KOPT-K1 (cell line): Measurements from ENCODE around the gene SLC29A3.

Experiments
- H3K27ac ChIP-seq: fragments of 200-600 bp; sonication (generic); 2 replicates; pipeline ENCODE4 v1.5.1; 2016; ENCODE audit warnings: antibody characterized with exemption, mild to moderate bottlenecking, low read depth, low read length; ENCODE audit not compliant: poor library complexity, severe bottlenecking
- H3K36me3 ChIP-seq: fragments of 200-600 bp; sonication (generic); 2 replicates; pipeline ENCODE4 v1.5.1; 2017; ENCODE audit warnings: antibody characterized with exemption, mild to moderate bottlenecking, low read length, moderate library complexity; ENCODE audit not compliant: insufficient read depth
- H3K9me3 ChIP-seq: fragments of 200-600 bp; sonication (generic); 2 replicates; pipeline ENCODE4 v1.5.1; 2017; ENCODE audit warnings: antibody characterized with exemption, low read length, mild to moderate bottlenecking; ENCODE audit not compliant: insufficient read depth, poor library complexity, severe bottlenecking

SLC29A3 gene

DNA sequence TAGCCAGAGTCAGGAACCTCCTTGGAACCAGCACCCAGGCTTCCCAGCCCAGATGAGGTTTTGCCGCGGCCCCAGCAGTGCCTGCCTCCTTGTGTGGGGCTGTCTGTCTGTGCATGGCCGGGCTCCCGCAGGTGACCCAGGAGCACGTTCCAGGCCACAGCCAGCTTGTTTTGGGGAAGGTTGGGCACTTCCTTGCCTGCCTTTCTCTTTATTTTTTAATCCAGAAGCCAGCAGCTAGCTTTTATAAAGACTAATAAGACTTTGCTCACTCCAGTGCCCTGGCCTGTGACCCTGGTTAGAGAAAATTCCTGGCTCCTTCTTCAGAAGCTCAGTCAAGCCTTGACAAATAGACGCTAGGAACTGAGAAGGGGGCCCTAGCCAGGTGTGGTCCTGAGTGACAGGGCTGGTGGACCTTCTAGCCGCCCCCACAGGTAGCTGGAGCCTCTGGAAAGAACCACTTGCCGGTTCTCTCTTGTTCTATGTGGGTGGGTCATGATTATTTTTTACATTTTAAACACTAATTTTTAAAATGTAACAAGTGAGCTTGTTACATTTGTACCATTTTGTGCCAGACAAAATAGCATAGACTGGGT is 837 bp downstream of the SLC29A3 start:
- Histone ChIP-seq H3K36me3 (peaks cover 4% of the 10 kb centered on the region; the same call in 1 of the 2 replicates), H3K27ac (peak overlapping the region; percentile 42), H3K9me3 (no peaks in the 10 kb centered on the region)

DNA sequence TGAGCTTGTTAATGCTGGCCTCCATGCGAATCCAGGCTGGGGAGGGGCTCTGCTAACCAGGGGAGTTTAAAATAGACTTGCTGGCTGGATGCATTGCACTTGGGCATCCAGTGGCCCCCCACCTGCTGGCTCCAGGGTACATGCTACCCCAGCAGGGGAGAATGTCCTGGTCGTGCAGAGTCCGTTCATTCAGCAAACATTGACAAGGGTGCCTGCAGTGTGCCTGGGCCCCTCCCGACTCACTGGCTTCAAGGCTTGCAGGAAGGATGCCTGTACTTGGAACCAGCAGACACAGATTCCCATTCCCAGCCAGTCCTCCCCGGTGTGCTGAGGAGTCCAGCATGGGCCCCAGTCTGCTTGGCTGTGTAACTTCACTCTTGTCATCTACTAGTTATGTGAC is 1.5 kb downstream of the SLC29A3 start:
- Histone ChIP-seq H3K27ac (no peak overlapping the region), H3K9me3 (no peaks in the 10 kb centered on the region), H3K36me3 (peaks cover 4% of the 10 kb centered on the region; the same call in 1 of the 2 replicates)

DNA sequence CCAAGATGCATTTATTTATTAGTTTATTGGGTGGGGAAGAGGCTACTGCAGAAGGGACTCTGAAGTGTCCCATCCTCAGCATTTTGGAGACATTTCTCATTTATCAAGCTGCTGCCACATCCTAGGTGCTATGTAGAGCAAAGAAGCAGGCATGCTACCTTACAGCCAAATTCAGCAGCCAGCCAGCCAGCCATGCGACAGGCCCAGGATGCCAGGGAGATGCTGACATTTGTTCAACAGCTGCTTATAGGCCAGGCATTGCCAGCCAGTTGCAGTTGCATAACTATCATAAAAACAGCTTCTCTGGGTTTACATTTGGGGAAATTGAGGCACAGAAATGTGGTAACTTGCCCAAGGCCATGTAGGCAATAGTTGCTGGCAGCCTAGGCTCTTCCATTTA is 2.3 kb downstream of the SLC29A3 start:
- H3K9me3 ChIP-seq = no peaks in the 10 kb centered on the region
- H3K27ac ChIP-seq = no peak overlapping the region
- peaks cover 4% of the 10 kb centered on the region; the same call in 1 of the 2 replicates for H3K36me3 ChIP-seq

DNA sequence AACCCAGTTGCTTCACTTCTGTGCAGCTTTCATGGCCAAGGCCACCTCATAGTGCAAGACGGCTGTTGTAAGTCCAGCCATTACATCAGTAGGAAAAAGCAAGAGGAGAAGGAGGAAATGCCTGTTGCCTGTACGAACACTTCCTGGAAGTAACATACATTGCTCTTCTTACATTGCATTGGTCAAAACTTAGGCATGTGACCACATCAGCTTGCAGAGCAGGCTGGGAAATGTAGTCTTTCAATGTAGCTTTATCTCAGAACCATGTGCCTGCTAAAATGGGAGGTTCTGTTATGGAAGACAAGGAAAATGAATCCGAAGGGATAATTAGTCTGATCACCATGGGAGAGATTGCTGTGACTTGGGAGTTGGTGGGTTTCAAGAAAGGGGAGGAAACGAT is 4.3 kb downstream of the SLC29A3 start:
- peaks cover 4% of the 10 kb centered on the region; the same call in 1 of the 2 replicates for H3K36me3 ChIP-seq
- H3K9me3 ChIP-seq = no peaks in the 10 kb centered on the region
- no peak overlapping the region for H3K27ac ChIP-seq

DNA sequence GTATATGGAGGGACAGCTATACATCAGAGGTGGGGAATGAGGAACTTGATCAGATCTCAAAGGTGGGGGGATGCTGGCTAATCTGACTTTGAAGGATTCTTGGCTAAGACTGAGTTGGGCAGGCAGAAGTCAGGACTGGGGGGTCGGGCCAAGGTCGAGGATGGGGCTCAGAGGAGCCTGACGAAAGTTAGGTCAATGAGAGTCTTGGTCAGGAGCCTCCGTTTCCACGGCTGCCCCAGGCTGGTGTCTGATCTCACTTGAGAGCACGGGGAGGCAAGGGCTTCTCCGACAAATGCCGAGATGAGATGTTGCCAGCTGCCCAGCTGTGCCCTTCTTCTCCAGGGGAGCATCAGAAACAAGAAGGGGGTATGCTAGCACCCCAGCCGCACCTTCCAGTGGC is 5.7 kb downstream of the SLC29A3 start:
- no peaks in the 10 kb centered on the region for H3K9me3 ChIP-seq
- H3K27ac ChIP-seq = no peak overlapping the region
- H3K36me3 ChIP-seq = peaks cover 4% of the 10 kb centered on the region; the same call in 1 of the 2 replicates

DNA sequence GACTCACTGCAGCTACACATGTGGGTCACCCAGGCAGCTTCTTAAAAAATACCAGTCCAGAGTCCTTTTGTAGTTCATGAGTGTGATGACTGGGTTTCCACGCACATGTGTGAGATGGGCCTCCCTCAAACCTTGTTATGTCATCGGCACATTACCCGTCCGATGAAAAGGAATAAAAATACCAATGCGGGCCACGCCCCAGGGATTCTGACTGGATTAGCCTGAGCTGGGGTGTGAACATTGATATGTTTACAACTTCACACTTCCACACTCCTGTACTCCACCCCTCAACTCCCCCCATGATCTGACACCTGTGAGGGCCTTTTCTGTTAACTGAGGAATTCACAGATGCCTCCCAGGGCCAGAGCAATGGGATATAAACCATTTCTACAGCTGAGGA is 6.2 kb downstream of the SLC29A3 start:
- H3K27ac ChIP-seq = no peak overlapping the region
- H3K36me3 ChIP-seq = peaks cover 4% of the 10 kb centered on the region; the same call in 1 of the 2 replicates
- no peaks in the 10 kb centered on the region for H3K9me3 ChIP-seq

DNA sequence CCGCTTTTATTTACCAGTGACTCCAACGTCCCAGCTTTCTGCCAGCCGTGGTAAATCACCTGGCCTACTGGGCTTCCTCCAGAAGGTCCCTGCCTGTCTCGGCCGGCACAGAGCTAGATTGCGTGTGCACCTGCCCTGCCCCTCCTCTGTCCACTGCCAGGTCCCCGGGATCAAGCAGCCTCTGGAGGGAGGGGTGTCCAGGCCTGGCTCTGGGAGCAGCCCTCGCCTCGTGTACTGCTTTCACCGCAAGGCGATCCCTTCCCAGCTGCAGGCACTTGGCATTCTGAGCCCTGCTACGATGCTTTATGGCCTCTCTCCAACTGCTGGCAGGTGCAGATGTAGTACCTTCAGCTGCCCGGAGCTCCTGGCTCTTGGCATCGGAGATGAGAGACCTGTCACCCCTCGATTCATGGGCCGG is 7.4 kb downstream of the SLC29A3 start:
- Histone ChIP-seq H3K9me3 (no peaks in the 10 kb centered on the region), H3K27ac (no peak overlapping the region), H3K36me3 (peaks cover 4% of the 10 kb centered on the region; the same call in 1 of the 2 replicates)

DNA sequence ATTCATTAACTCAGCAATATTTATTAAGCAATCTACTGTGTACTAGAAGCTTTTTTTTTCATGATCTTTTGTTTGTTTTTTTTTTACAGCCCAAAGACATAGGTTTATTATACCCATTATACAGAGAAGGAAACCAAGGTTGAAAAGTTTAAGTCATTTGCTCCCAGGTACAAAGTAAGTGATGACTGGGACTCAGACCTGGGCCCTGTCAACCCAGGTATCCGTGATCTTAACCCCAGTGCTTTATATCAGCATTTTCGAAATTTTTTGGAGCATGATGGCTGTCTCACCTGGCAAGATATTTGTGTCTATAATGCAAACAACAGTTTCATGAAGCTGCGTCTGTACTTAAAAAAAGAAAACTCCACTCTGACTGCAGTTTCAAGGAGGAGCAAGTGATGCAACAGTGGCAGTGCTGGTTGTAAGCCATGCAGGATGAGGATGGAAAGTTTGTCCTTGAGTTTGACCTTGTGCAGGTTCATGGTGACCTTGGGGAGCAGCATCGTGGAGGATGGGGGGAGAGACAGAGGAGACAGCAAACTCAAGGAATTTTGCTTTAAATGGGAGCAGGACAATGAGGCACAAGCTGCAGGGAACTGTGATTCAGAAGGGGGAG is 11.8 kb downstream of the SLC29A3 start:
- H3K27ac ChIP-seq = no peak overlapping the region
- H3K9me3 ChIP-seq = no peaks in the 10 kb centered on the region
- no peaks in the 10 kb centered on the region for H3K36me3 ChIP-seq

DNA sequence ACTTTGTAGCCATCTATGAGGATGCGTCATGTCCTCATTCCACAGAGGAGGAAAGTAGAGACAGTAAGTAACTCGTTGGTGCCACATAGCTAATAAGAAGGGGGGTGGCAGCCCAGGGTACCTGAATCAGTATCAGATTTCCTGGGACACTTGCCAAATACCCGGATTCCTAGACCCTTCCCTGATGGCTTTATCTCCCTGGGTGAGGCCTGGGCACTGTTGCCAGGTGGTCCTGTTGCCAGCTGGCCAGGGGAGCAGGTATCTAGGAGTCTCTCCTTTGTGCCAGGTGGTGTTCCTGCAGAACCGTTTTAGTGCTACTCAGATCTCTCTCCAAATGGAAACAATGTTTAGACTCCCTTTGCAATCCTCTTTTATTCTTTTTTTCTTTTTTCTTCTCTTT is 12.7 kb downstream of the SLC29A3 start:
- no peaks in the 10 kb centered on the region for H3K36me3 ChIP-seq
- H3K27ac ChIP-seq = no peak overlapping the region
- H3K9me3 ChIP-seq = no peaks in the 10 kb centered on the region

DNA sequence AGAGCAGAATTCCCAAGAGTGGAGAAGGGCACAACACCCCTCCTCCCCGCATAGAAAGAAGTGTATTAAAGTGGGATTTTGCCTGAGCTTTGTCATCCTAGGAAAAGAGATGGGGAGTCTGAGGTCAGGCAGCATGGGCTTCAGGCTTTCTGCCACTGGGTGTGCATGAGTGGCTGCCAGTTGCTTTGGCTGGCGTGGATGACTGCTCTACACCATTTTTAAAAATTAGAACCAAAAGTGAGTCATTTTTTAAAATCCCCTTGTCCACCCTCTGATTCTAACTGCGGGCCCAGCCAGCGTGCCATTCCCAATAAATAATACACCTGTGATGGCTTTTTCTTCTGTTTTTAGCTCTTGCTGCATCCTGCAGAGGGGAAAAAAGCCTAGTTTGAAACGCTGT is 13.4 kb downstream of the SLC29A3 start:
- Histone ChIP-seq H3K36me3 (no peaks in the 10 kb centered on the region), H3K27ac (no peak overlapping the region), H3K9me3 (no peaks in the 10 kb centered on the region)

DNA sequence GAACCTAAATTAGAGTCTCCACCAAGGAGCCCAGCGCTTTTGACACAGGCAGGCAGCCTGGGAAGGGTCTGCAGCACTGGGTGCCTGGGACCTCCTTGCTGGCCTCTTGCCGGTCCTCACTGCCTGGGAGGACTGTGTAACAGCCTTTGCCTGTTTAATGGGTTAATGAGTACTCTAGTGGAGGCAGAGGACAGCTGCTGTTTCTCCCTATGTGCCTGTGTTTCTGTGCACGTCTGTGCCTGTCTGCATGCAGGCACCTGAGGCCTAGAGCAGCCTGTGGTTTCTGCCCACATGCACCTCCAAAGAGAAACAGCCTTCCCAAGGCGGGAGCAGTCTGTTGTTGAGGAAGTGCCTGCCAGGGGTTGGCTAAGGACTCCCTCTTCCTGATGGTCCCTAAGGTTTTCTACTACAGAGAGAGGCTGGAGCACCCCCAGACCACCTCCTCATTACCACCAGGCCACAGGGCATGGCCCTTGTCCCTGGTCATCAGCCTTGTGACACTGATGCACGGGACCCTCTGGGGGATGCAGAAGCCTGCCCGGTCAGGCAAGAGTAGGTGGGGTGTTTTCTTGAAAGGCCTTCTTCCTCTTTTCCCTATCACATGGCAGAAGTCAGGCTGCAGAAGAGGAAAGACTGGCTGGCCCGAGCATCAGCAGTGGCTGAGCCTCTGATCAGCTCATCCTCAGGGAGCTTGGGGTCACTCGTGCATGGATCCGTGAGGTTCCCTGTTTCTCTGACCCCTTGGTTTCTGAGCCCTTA is 14.2 kb downstream of the SLC29A3 start:
- Histone ChIP-seq H3K9me3 (no peaks in the 10 kb centered on the region), H3K36me3 (no peaks in the 10 kb centered on the region), H3K27ac (no peak overlapping the region)

DNA sequence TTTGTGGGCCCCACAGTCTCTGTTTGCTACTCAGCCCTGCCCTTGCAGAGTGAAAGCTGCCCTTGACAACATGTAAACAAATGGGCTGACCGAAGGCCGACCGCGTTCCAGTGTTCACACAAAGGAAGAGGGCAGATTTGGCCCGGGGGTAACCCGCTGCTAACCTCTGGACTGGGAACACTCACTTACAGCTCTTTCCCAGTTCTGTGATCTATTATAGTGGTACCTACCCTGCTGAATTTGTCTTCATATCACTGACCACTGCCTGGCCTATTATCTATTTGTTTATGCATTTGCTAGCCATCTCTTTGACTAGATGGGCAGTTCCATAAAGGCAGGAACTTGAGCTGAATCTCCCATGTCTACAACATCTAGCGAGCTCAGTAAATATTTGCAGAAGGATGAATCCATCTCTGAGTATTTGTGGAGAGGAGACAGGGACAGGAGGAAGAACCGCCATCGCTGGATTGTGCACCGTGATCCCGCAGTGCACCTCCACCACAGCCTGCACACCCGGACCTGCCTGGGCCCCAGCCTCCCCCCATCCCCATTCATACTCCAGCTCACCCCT is 15.2 kb downstream of the SLC29A3 start:
- Histone ChIP-seq H3K36me3 (no peaks in the 10 kb centered on the region), H3K9me3 (no peaks in the 10 kb centered on the region)

DNA sequence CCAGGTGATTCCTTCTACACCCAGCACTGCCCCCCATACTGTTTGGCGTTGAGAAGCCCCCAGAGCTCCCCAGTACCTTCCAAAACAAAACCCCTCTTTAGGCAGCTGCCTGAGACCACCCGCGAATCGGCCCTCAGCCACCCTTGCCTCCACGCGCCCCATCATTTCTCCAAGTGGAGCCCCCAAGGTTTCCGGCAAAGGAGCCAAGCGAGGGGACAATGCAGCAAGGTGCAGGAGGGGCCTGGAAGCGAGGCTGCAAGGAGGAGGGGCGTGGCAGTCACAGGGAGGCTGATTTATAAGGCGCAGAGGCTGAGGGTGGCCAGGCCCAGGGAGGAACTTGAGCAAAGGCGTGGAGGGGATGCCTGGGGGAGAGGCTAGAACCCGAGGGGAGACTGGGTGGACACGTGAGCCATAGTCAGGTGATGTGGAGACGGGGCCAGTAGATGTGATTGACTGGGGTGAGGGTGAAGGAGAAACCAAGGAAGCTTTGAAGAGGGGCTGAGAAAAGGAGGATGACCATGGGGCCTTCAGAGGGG is 16.2 kb downstream of the SLC29A3 start:
- Histone ChIP-seq H3K27ac (no peak overlapping the region), H3K9me3 (no peaks in the 10 kb centered on the region), H3K36me3 (no peaks in the 10 kb centered on the region)

More for the DNA sequence above, 15.2 kb downstream of the SLC29A3 start:
- no peak overlapping the region for H3K27ac ChIP-seq

DNA sequence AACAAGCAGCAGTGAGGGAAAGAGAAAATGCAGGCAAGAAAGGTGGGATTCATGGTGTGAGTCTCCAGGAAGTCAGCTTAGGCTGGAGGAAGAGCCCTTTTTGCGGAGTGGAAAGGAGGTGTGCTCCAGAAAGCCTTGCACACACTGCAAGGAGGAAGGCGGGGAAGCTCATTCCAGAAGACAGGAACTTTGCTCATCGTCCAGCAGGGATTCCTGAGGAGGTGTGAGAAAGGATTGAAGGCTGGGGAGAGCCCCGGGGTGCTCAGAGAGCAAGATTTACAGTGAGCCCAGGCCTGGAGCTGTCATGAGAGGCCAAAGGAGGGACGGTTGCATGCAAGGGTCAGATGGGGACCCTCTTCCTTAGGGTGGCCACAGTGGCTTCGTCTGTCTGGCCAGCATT is 17.6 kb downstream of the SLC29A3 start:
- no peak overlapping the region for H3K27ac ChIP-seq
- no peaks in the 10 kb centered on the region for H3K9me3 ChIP-seq
- H3K36me3 ChIP-seq = no peaks in the 10 kb centered on the region

DNA sequence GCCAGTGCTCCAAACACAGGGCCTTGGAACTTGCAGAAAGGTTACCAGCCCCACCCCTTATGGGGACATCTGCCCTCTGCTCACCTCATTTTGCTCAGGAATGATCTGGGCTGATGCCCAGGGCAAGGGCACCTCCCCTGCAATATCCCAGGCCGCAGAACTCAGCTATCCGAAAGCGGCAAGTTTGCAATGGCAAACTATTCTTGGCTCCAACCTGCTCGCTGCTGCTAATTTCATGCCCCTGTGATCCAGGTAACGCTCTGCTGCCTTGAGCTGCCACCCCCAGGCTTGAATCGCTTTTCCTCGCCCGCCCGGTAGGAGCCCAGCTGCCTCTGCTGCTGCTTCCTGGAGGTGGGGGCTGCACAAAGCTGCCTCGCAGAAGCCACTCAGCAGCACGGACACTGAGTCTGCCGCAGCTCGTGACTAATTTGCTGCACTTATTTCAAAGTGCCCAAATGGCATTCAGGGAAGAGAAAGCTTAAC is 18.2 kb downstream of the SLC29A3 start:
- H3K9me3 ChIP-seq = no peaks in the 10 kb centered on the region
- no peak overlapping the region for H3K27ac ChIP-seq
- H3K36me3 ChIP-seq = no peaks in the 10 kb centered on the region
